HG02678 (cell line): ENCODE data around the gene RRP1.

Experiments used
- ATAC-seq: cut with Tn5 transposase; IDR thresholded peaks from one replicate; pipeline ENCODE4 v1.9.1; 2021; ENCODE audit warnings: mild to moderate bottlenecking, moderate library complexity; ENCODE audit not compliant: unreplicated experiment

RRP1 gene

GRCh38 chr21:43775190-43775589, 14.2 kb upstream of the RRP1 start:
- ATAC-seq: no peak

- peak; percentile 67 for ATAC-seq
These were observed 13.5 kb upstream of the RRP1 start, which contains the start of gene CSTB for GRCh38 chr21:43775795-43776430. CSTB (minus strand) TSS chr21:43776308; CDS start chr21:43776269, 39 bp downstream.

GRCh38 chr21:43777953-43778352, 11.4 kb upstream of the RRP1 start:
- ATAC-seq: no peak

GRCh38 chr21:43778469-43779335, 10.7 kb upstream of the RRP1 start:
- no peak for ATAC-seq

- ATAC-seq: no peak
These were observed 9.7 kb upstream of the RRP1 start for GRCh38 chr21:43779660-43780059.

GRCh38 chr21:43781846-43782245, 7.5 kb upstream of the RRP1 start:
- ATAC-seq: no peak

- no peak for ATAC-seq
These were observed 6.8 kb upstream of the RRP1 start for GRCh38 chr21:43782431-43783097.

GRCh38 chr21:43783098-43783700, 6.2 kb upstream of the RRP1 start:
- no peak for ATAC-seq

- no peak for ATAC-seq
These were observed 4.2 kb upstream of the RRP1 start for GRCh38 chr21:43785134-43785533.

- ATAC-seq: no peak
These were observed 3.0 kb upstream of the RRP1 start for GRCh38 chr21:43786300-43786806.

- ATAC-seq: no peak
These were observed 2.5 kb upstream of the RRP1 start for GRCh38 chr21:43786807-43787440.

GRCh38 chr21:43790010-43790524, 690 bp downstream of the RRP1 start:
- ATAC-seq: no peak

GRCh38 chr21:43792406-43792805, 3.0 kb downstream of the RRP1 start:
- no peak for ATAC-seq

GRCh38 chr21:43793243-43793642, 3.9 kb downstream of the RRP1 start:
- no peak for ATAC-seq

GRCh38 chr21:43794311-43794710, 4.9 kb downstream of the RRP1 start:
- no peak for ATAC-seq

GRCh38 chr21:43794857-43795256, 5.5 kb downstream of the RRP1 start:
- ATAC-seq: no peak

- ATAC-seq: no peak
These were observed 8.0 kb downstream of the RRP1 start for GRCh38 chr21:43797415-43797814.

GRCh38 chr21:43797925-43798715, 8.7 kb downstream of the RRP1 start:
- ATAC-seq: no peak

- ATAC-seq: no peak
These were observed 10.0 kb downstream of the RRP1 start for GRCh38 chr21:43799301-43799840.
